OCI-LY1 (cell line): ENCODE data around the gene RGS10.

Source experiments
- H2AFZ ChIP-seq: fragments of 200-600 bp; sonication (generic), shearing (Covaris generic); 2 replicates; pipeline ENCODE4 v1.6.0; 2014; ENCODE audit warnings: antibody characterized with exemption, mild to moderate bottlenecking, low read length
- H3F3A ChIP-seq: fragments of 200-600 bp; sonication (generic), shearing (Covaris generic); 2 replicates; pipeline ENCODE4 v1.6.0; 2014; ENCODE audit warnings: mild to moderate bottlenecking, antibody characterized with exemption, low read length, moderate library complexity; ENCODE audit not compliant: insufficient read depth
- H3K27ac ChIP-seq: fragments of 200-600 bp; sonication (generic); 2 replicates; pipeline ENCODE4 v1.5.1; 2014; ENCODE audit warnings: low read length, mixed run types, mild to moderate bottlenecking, low read depth; ENCODE audit not compliant: poor library complexity, severe bottlenecking
- H3K27me3 ChIP-seq: fragments of 200-600 bp; sonication (generic); 2 replicates; pipeline ENCODE4 v1.6.0; 2014; ENCODE audit warnings: antibody characterized with exemption, mild to moderate bottlenecking, low read length, moderate library complexity; ENCODE audit not compliant: insufficient read depth
- H3K36me3 ChIP-seq: fragments of 200-600 bp; sonication (generic); 2 replicates; pipeline ENCODE4 v1.6.1; 2014; ENCODE audit warnings: mild to moderate bottlenecking, antibody characterized with exemption, low read length, moderate library complexity, mixed read lengths; ENCODE audit not compliant: insufficient read depth
- H3K4me1 ChIP-seq: fragments of 200-600 bp; sonication (generic); 2 replicates; pipeline ENCODE4 v1.5.1; 2014; ENCODE audit warnings: mild to moderate bottlenecking, low read length, moderate library complexity; ENCODE audit not compliant: insufficient read depth, severe bottlenecking
- H3K4me2 ChIP-seq: fragments of 200-600 bp; sonication (generic), shearing (Covaris generic); 2 replicates; pipeline ENCODE4 v1.6.1; 2014; ENCODE audit warnings: low read length
- H3K4me3 ChIP-seq: fragments of 200-600 bp; sonication (generic); 2 replicates; pipeline ENCODE4 v1.5.1; 2014; ENCODE audit warnings: low read length, low read depth, mild to moderate bottlenecking, mixed read lengths; ENCODE audit not compliant: poor library complexity, severe bottlenecking
- H3K79me2 ChIP-seq: fragments of 200-600 bp; shearing (Covaris generic); 2 replicates; pipeline ENCODE4 v1.6.1; 2016; ENCODE audit warnings: mixed run types, low read length, mixed read lengths; ENCODE audit not compliant: insufficient read depth
- H3K9ac ChIP-seq: fragments of 200-600 bp; sonication (generic), shearing (Covaris generic); 2 replicates; pipeline ENCODE4 v1.6.1; 2014; ENCODE audit warnings: mild to moderate bottlenecking, low read length, mixed read lengths
- H3K9me2 ChIP-seq: fragments of 200-600 bp; sonication (generic), shearing (Covaris generic); 2 replicates; pipeline ENCODE4 v1.6.1; 2014; ENCODE audit warnings: low read depth, mild to moderate bottlenecking, low read length, mixed read lengths
- H3K9me3 ChIP-seq: fragments of 200-600 bp; shearing (Covaris generic); 2 replicates; pipeline ENCODE4 v1.6.1; 2014; ENCODE audit warnings: low read length, mixed read lengths
- H4K20me1 ChIP-seq: fragments of 200-600 bp; sonication (generic), shearing (Covaris generic); 2 replicates; pipeline ENCODE4 v1.6.0; 2016; ENCODE audit warnings: mild to moderate bottlenecking, low read length; ENCODE audit not compliant: insufficient read depth
- CTCF ChIP-seq: fragments of 200-600 bp; sonication (generic), shearing (Covaris generic); IDR thresholded peaks from 2 replicates; pipeline ENCODE4 v1.5.1; 2017; ENCODE audit warnings: mild to moderate bottlenecking, antibody characterized with exemption, low read length, moderate library complexity, mixed read lengths
- EZH2 ChIP-seq: fragments of 200-600 bp; sonication (generic), shearing (Covaris generic); IDR thresholded peaks from 2 replicates; pipeline ENCODE4 v1.8.0; 2017; ENCODE audit warnings: borderline replicate concordance, mixed run types, mild to moderate bottlenecking, antibody characterized with exemption, low read length, moderate library complexity, mixed read lengths

Gene RGS10

GRCh38 chr10:119536508-119537025, 6.0 kb downstream of the RGS10 start:
- H3K27me3 ChIP-seq, result no peaks in the 10 kb centered on the region; the same call in 1 of the 2 replicates
- no peaks in the 10 kb centered on the region for H3K79me2 ChIP-seq
- no peak overlapping the region for H2AFZ ChIP-seq
- H3K4me2 ChIP-seq, result no peak overlapping the region
- TF ChIP-seq CTCF, result no peak
- no peak for TF ChIP-seq EZH2
- no peaks in the 10 kb centered on the region for H3K4me1 ChIP-seq
- H4K20me1 ChIP-seq, result no peaks in the 10 kb centered on the region
- no peak overlapping the region for H3K4me3 ChIP-seq
- no peak overlapping the region for H3K9ac ChIP-seq
- H3F3A ChIP-seq, result no peaks in the 10 kb centered on the region
- H3K9me3 ChIP-seq, result no peaks in the 10 kb centered on the region
- no peaks in the 10 kb centered on the region for H3K9me2 ChIP-seq
- H3K27ac ChIP-seq, result no peak overlapping the region
- no peaks in the 10 kb centered on the region for H3K36me3 ChIP-seq

GRCh38 chr10:119535837-119536507, 6.5 kb downstream of the RGS10 start:
- H3K36me3 ChIP-seq, result no peaks in the 10 kb centered on the region
- no peaks in the 10 kb centered on the region for H3K9me3 ChIP-seq
- H3K4me2 ChIP-seq, result no peak overlapping the region
- no peak overlapping the region for H3K4me3 ChIP-seq
- H3K9me2 ChIP-seq, result no peaks in the 10 kb centered on the region
- no peaks in the 10 kb centered on the region for H3F3A ChIP-seq
- TF ChIP-seq EZH2, result no peak
- TF ChIP-seq CTCF, result no peak
- no peaks in the 10 kb centered on the region for H3K4me1 ChIP-seq
- H3K79me2 ChIP-seq, result no peaks in the 10 kb centered on the region
- H2AFZ ChIP-seq, result no peak overlapping the region
- H3K9ac ChIP-seq, result no peak overlapping the region
- H3K27ac ChIP-seq, result no peak overlapping the region
- no peaks in the 10 kb centered on the region for H4K20me1 ChIP-seq
- H3K27me3 ChIP-seq, result no peaks in the 10 kb centered on the region; the same call in 1 of the 2 replicates

- no peak overlapping the region for H2AFZ ChIP-seq
- no peaks in the 10 kb centered on the region for H4K20me1 ChIP-seq
- no peak overlapping the region for H3K27ac ChIP-seq
- no peak overlapping the region for H3K4me2 ChIP-seq
- no peaks in the 10 kb centered on the region for H3K9me2 ChIP-seq
- H3K79me2 ChIP-seq, result no peaks in the 10 kb centered on the region
- H3K4me1 ChIP-seq, result no peaks in the 10 kb centered on the region
- no peaks in the 10 kb centered on the region for H3K36me3 ChIP-seq
- H3K4me3 ChIP-seq, result no peak overlapping the region
- no peaks in the 10 kb centered on the region; the same call in 1 of the 2 replicates for H3K27me3 ChIP-seq
- H3F3A ChIP-seq, result no peaks in the 10 kb centered on the region
- H3K9ac ChIP-seq, result no peak overlapping the region
- TF ChIP-seq CTCF (no peak), EZH2 (no peak)
- no peaks in the 10 kb centered on the region for H3K9me3 ChIP-seq
These were observed 7.2 kb downstream of the RGS10 start for GRCh38 chr10:119535305-119535704.
